Calu3 (cell line): ENCODE measurements around the gene COL5A1. TPM values are rescaled to one million over a fixed set of nuclear protein-coding genes. Genes with fewer than 3 reads are reported as not detected.

Experiments used
- BruUV-seq: library from RNA; stranded (reverse); fragments of 400-500 nt; replicated peaks from 2 replicates; lab custom pipeline; 2021; lab: Mats Ljungman, UMichigan
- CTCF ChIA-PET: fragments of 300-600 bp; sonication (Branson Sonifier 250); formaldehyde crosslinking; loops from one replicate; lab custom pipeline; 2022; ENCODE audit warnings: antibody characterized with exemption; lab: Charles Lee
- DNase-seq: peaks from one replicate; pipeline ENCODE4 v3.0.0; 2022
- H3K27ac Mint-ChIP-seq: one replicate; pipeline ENCODE4 v1.8.0; 2022; ENCODE audit warnings: mixed read lengths; ENCODE audit not compliant: unreplicated experiment
- H3K27me3 Mint-ChIP-seq: one replicate; pipeline ENCODE4 v1.8.0; 2022; ENCODE audit warnings: mixed read lengths; ENCODE audit not compliant: unreplicated experiment
- H3K36me3 Mint-ChIP-seq: one replicate; pipeline ENCODE4 v1.8.0; 2022; ENCODE audit warnings: mild to moderate bottlenecking, moderate library complexity, mixed read lengths; ENCODE audit not compliant: insufficient read depth, unreplicated experiment
- H3K4me1 Mint-ChIP-seq: one replicate; pipeline ENCODE4 v1.8.0; 2022; ENCODE audit warnings: mild to moderate bottlenecking, low read depth, mixed read lengths; ENCODE audit not compliant: unreplicated experiment
- H3K4me3 Mint-ChIP-seq: one replicate; pipeline ENCODE4 v1.8.0; 2022; ENCODE audit warnings: mild to moderate bottlenecking, low read depth, moderate library complexity, mixed read lengths; ENCODE audit not compliant: unreplicated experiment
- H3K9me3 Mint-ChIP-seq: one replicate; pipeline ENCODE4 v1.8.0; 2022; ENCODE audit warnings: low read depth, mixed read lengths; ENCODE audit not compliant: unreplicated experiment
- CTCF ChIP-seq: fragments of 200-600 bp; IDR thresholded peaks from one replicate; pipeline ENCODE4 v1.8.0; 2022; ENCODE audit warnings: antibody characterized with exemption; ENCODE audit not compliant: unreplicated experiment
- intact Hi-C: fragments of 100-400 bp; cut with micrococcal nuclease; formaldehyde crosslinking; loops from one replicate; pipeline ENCODE4 v1.10.0; 2022; ENCODE audit not compliant: unreplicated experiment
- total RNA-seq: library from RNA; stranded (reverse); gene quantifications from 2 replicates; pipeline ENCODE4 v1.2.3, GENCODE V29; 2022

COL5A1 gene
- total RNA-seq, 1 experiment from 2014 or later, result not detected

- CTCF ChIA-PET, result no interaction called here
- DNase-seq, result no peak
- Mint-ChIP-seq H3K27ac (no peak overlapping the region), H3K4me1 (no peaks in the 10 kb centered on the region), H3K36me3 (no peaks in the 10 kb centered on the region), H3K4me3 (no peak overlapping the region), H3K27me3 (no peaks in the 10 kb centered on the region), H3K9me3 (no peaks in the 10 kb centered on the region)
- intact Hi-C loops, result no loop called here
- TF ChIP-seq CTCF, result no peak
- no TSS peak for BruUV-seq
These were observed 183.0 kb downstream of the COL5A1 start for GRCh38 chr9:134824583-134824982.

DNA sequence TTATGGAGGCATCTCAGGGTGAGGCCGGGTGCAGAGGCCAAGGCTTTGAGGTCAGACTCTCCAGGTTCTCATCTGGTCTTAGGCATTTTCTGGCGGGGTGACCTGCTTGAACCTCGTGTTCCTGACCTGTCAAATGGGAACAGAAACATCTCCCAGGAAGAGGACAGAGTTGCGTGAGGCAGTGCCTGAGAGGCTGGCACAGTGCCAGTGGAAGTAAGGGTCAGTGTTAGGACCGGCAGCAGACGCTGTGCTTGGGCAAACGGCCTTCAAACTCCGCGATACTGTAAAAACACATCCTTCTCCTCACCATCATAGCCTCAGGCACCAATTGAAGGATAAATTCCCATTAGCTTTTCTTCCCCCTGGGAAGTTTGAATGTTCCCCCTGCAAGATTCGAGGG is 183.4 kb downstream of the COL5A1 start:
- BruUV-seq, result no TSS peak
- H3K27me3 Mint-ChIP-seq, result no peaks in the 10 kb centered on the region
- intact Hi-C loops, result no loop called here
- H3K4me3 Mint-ChIP-seq, result no peak overlapping the region
- CTCF ChIA-PET, result no interaction called here
- TF ChIP-seq CTCF, result no peak
- no peak for DNase-seq
- H3K9me3 Mint-ChIP-seq, result no peaks in the 10 kb centered on the region
- no peaks in the 10 kb centered on the region for H3K36me3 Mint-ChIP-seq
- no peaks in the 10 kb centered on the region for H3K4me1 Mint-ChIP-seq
- H3K27ac Mint-ChIP-seq, result no peak overlapping the region

- no peaks in the 10 kb centered on the region for H3K27me3 Mint-ChIP-seq
- no peak overlapping the region for H3K27ac Mint-ChIP-seq
- no peaks in the 10 kb centered on the region for H3K4me1 Mint-ChIP-seq
- no peak overlapping the region for H3K4me3 Mint-ChIP-seq
- DNase-seq, result no peak
- no peaks in the 10 kb centered on the region for H3K9me3 Mint-ChIP-seq
- intact Hi-C loops, result no loop called here
- BruUV-seq, result no TSS peak
- no peaks in the 10 kb centered on the region for H3K36me3 Mint-ChIP-seq
- CTCF ChIA-PET, result no interaction called here
- no peak for TF ChIP-seq CTCF
These were observed 185.0 kb downstream of the COL5A1 start for GRCh38 chr9:134826336-134827285.

DNA sequence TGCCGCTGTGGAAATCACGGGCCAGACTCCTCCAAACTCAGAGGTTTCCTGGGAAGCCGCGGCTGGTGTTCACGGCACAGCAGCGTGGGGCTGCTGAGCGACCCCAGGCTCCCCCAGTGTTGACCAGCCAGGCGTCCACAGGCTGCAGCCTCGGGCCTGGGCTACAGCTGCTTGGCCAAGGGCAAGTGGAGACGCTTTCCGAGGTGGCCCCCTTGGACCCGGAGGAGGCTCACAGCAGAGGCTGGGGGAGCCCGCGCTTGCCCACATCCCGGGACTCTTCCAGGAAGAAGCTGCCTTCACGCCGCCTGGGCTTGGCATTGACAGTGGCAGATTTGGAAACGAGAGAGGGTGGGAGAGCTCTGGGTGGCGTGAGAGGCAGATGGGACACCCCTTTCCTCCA is 186.0 kb downstream of the COL5A1 start:
- BruUV-seq, result no TSS peak
- Mint-ChIP-seq H3K36me3 (no peaks in the 10 kb centered on the region), H3K27ac (no peak overlapping the region), H3K4me3 (no peak overlapping the region), H3K27me3 (no peaks in the 10 kb centered on the region), H3K9me3 (no peaks in the 10 kb centered on the region), H3K4me1 (no peaks in the 10 kb centered on the region)
- CTCF ChIA-PET, result no interaction called here
- no peak for TF ChIP-seq CTCF
- DNase-seq, result no peak
- intact Hi-C loops, result no loop called here
